ENCODE results near the gene IFIT2. TPM values are rescaled to one million over a fixed set of nuclear protein-coding genes. Genes with fewer than 3 reads are reported as not detected.

The IFIT2 gene
- polyA plus RNA-seq, 3 donors, result 9.7 to 25.2 (median 15.5) TPM

- Histone ChIP-seq H3K9me3 (replicated peaks in 1 of 2; ENCODE audit: control insufficient read depth in 1 of 2, insufficient read depth in 1 of 2, low read length in 2 of 2) (no peaks in the 10 kb centered on the region), H3K4me2 (replicated peaks; ENCODE audit: extremely low read depth, low read length, poor library complexity, severe bottlenecking) (peak overlapping the region; percentile 80), H3K4me1 (ENCODE audit: control insufficient read depth in 1 of 2, insufficient read depth in 2 of 2, low read length in 2 of 2) (peaks cover 35 to 39% of the 10 kb centered on the region in 2 donors), H4K20me1 (ENCODE audit: insufficient read depth, low read length) (peaks cover 41% of the 10 kb centered on the region), H3K79me2 (ENCODE audit: insufficient read depth, low read length) (peaks cover 15% of the 10 kb centered on the region), H3K9ac (ENCODE audit: insufficient read depth, low read length, poor library complexity, severe bottlenecking) (no peak overlapping the region), H3K4me3 (replicated peaks in 1 of 3; ENCODE audit: low read depth in 2 of 3, low read length in 3 of 3) (peak overlapping the region; percentile 60 to 95 (median 84)), H3K36me3 (replicated peaks in 1 of 2; ENCODE audit: control insufficient read depth in 1 of 2, insufficient read depth in 2 of 2, low read length in 2 of 2) (peaks cover 17 to 32% of the 10 kb centered on the region in 2 donors), H3K27me3 (ENCODE audit: control insufficient read depth in 2 of 2, insufficient read depth in 2 of 2, low read length in 2 of 2) (no peaks in the 10 kb centered on the region), H2AFZ (ENCODE audit: insufficient read depth, low read depth, low read length, poor library complexity, severe bottlenecking) (no peak overlapping the region), H3K27ac (ENCODE audit: low read depth in 1 of 2, low read length in 2 of 2) (no peak overlapping the region)
- Mint-ChIP-seq H3K27ac (peak overlapping the region in 1 of 7 donors; percentile 34), H3K36me3 (peaks cover 30 to 35% of the 10 kb centered on the region in 2 donors), H3K4me1 (peaks cover 37% of the 10 kb centered on the region), H3K27me3 (ENCODE audit: low read depth in 3 of 3) (peaks cover 0 to 5% (median 0%) of the 10 kb centered on the region in 3 donors), H3K4me3 (peak overlapping the region; percentile 82 to 95), H3K9me3 (peaks cover 0 to 1% (median 0%) of the 10 kb centered on the region in 7 donors)
- 93% methylated on average over 3 of the region's 4 CpGs for WGBS (ENCODE audit: insufficient coverage)
- no peak for DNase-seq
- intact Hi-C loops (cut with micrococcal nuclease), result loop anchor here in 1 of 2 donors (5.0 to 10.0 kb wide), 2 partner anchors 47 to 111 kb away; partner anchors contain the start of gene IFIT5
- TF ChIP-seq CTCF (IDR thresholded peaks at IDR 0.05), result no peak
These were observed 2.2 kb downstream of the IFIT2 start for GRCh38 chr10:89304026-89304425.

- intact Hi-C loops (cut with micrococcal nuclease), result loop anchor here in 1 of 2 donors (5.0 to 10.0 kb wide), 2 partner anchors 47 to 110 kb away; partner anchors contain the start of gene IFIT5
- Mint-ChIP-seq H3K27me3 (ENCODE audit: low read depth in 3 of 3) (peaks cover 0 to 5% (median 0%) of the 10 kb centered on the region in 3 donors), H3K4me3 (peak overlapping the region; percentile 32 to 95), H3K4me1 (peaks cover 37% of the 10 kb centered on the region), H3K36me3 (peaks cover 30 to 38% of the 10 kb centered on the region in 2 donors), H3K27ac (peak overlapping the region in 1 of 7 donors; percentile 63), H3K9me3 (peaks cover 0 to 1% (median 0%) of the 10 kb centered on the region in 7 donors)
- Histone ChIP-seq H3K36me3 (replicated peaks in 1 of 2; ENCODE audit: control insufficient read depth in 1 of 2, insufficient read depth in 2 of 2, low read length in 2 of 2) (peaks cover 17 to 32% of the 10 kb centered on the region in 2 donors), H2AFZ (ENCODE audit: insufficient read depth, low read depth, low read length, poor library complexity, severe bottlenecking) (no peak overlapping the region), H3K9me3 (replicated peaks in 1 of 2; ENCODE audit: control insufficient read depth in 1 of 2, insufficient read depth in 1 of 2, low read length in 2 of 2) (no peaks in the 10 kb centered on the region), H3K79me2 (ENCODE audit: insufficient read depth, low read length) (peaks cover 15% of the 10 kb centered on the region), H3K4me2 (replicated peaks; ENCODE audit: extremely low read depth, low read length, poor library complexity, severe bottlenecking) (peak overlapping the region; percentile 80), H3K9ac (ENCODE audit: insufficient read depth, low read length, poor library complexity, severe bottlenecking) (no peak overlapping the region), H3K27me3 (ENCODE audit: control insufficient read depth in 2 of 2, insufficient read depth in 2 of 2, low read length in 2 of 2) (no peaks in the 10 kb centered on the region), H3K4me3 (replicated peaks in 1 of 3; ENCODE audit: low read depth in 2 of 3, low read length in 3 of 3) (peak overlapping the region in 1 of 3 experiments; percentile 84), H3K27ac (ENCODE audit: low read depth in 1 of 2, low read length in 2 of 2) (no peak overlapping the region), H4K20me1 (ENCODE audit: insufficient read depth, low read length) (peaks cover 41% of the 10 kb centered on the region), H3K4me1 (ENCODE audit: control insufficient read depth in 1 of 2, insufficient read depth in 2 of 2, low read length in 2 of 2) (peaks cover 35 to 39% of the 10 kb centered on the region in 2 donors)
- no CpG with 5 or more reads among the region's 2 CpGs for WGBS (ENCODE audit: insufficient coverage)
- no peak for DNase-seq
- no peak for TF ChIP-seq CTCF (IDR thresholded peaks at IDR 0.05)
These were observed 2.6 kb downstream of the IFIT2 start for GRCh38 chr10:89304446-89304845.

Measured in CD14-positive monocyte (primary cell).